HG03196 (cell line): ENCODE measurements around the gene KRT15.

Experiments used
- ATAC-seq: cut with Tn5 transposase; IDR thresholded peaks from one replicate; pipeline ENCODE4 v1.9.1; 2021; ENCODE audit not compliant: unreplicated experiment

Gene KRT15

GRCh38 chr17:41484920-41485904 lies 33.5 kb downstream of the KRT15 start:
- ATAC-seq, result no peak

- no peak for ATAC-seq
Measured at GRCh38 chr17:41483991-41484826, 34.5 kb downstream of the KRT15 start.

DNA sequence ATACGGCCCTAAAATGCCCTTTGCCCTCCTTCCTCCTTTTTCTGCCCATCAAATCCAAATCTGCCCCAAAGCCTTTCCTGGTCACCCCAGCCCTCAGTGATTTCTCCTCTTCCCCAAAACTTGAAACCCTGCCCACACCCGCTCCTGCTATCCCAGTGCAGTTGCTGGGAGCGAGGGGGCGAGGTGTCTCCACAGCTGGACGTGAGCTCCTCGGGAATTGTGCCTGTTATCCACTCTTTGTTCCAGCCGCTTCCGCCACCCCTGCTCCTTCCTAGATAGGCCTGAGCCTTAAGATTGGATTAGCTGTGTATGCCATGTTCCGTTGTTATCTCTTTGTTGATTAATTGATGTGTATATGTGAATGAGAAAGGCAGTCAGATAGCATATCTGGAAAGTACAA lies 35.2 kb downstream of the KRT15 start:
- no peak for ATAC-seq

DNA sequence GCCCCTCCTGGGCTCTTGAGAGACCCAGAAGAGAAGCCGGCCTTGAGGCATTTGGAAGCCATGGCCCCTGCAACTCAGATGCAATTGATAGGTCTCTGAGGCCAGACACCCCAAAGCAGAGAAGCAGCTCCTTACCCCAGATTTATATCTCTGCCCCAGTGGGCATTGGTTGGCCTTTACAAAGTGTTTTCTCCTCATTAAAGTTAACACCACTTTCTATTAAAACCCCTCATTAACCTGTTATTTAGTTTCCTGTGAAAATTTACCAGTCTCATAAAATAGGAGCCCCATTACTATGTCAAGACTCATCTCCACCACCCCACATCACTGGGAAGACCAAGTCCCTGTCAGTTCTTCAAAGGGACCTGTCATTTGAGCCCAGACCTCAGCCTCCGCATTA lies 37.7 kb downstream of the KRT15 start, which contains the start of gene KRT35:
TSS of gene KRT35 (minus strand) at position 116 of the 400 bp plus-strand sequence. CDS start at position 62, 54 bp downstream.
- no peak for ATAC-seq

- no peak for ATAC-seq
Measured at GRCh38 chr17:41480581-41480980, 38.1 kb downstream of the KRT15 start.

- no peak for ATAC-seq
Measured at GRCh38 chr17:41480136-41480535, 38.6 kb downstream of the KRT15 start.

- no peak for ATAC-seq
Measured at GRCh38 chr17:41478237-41478636, 40.5 kb downstream of the KRT15 start.

GRCh38 chr17:41476866-41477815 lies 41.5 kb downstream of the KRT15 start:
- no peak for ATAC-seq

GRCh38 chr17:41475421-41475820 lies 43.3 kb downstream of the KRT15 start:
- no peak for ATAC-seq

GRCh38 chr17:41474863-41475262 lies 43.8 kb downstream of the KRT15 start:
- ATAC-seq, result no peak

GRCh38 chr17:41468346-41468745 lies 50.3 kb downstream of the KRT15 start:
- ATAC-seq, result no peak

GRCh38 chr17:41467561-41467960 lies 51.1 kb downstream of the KRT15 start:
- no peak for ATAC-seq

DNA sequence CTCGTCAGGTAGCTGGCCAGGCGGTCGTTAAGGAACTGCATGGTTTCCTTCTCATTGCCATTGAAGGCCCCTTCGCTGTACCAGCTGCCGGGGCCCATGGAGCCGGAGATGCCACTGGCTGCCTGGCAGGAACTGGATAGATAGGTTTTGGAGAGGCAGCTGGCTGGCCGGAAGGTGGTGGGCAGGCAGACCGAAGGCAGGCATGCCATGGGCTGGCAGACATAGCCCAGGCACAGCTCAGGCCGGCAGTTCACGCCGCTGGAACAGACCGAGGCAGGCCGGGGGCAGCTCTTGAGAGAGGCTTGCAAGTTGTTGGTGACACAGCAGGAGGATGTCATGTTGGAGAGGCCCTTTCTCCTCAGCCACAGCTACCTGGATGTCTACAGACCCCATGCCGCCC lies 51.7 kb downstream of the KRT15 start, which contains the start of gene KRT32:
TSS of gene KRT32 (minus strand) at position 399 of the 400 bp plus-strand sequence. CDS start at position 338, 61 bp downstream.
- ATAC-seq, result no peak

DNA sequence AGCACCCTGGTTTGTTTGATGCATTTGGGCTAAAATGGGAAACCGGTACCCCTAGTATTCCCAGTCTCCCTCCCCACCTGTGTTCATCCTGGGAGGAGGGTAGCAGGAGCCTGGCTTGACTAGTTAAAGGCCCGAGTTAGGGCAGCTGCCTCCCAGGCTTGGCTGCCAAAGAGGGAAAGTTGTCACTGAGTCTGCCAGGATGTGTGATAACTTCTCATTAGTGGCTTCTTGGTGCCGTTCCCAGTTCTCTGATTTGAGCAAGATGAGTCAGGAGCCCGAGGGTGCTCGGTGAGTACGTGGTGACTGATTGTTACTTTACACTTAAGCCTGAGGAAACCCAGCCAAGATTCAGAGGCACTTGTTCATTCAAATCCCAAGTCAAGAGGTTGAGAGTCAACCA lies 54.0 kb downstream of the KRT15 start:
- no peak for ATAC-seq

GRCh38 chr17:41464173-41464572 lies 54.5 kb downstream of the KRT15 start:
- ATAC-seq, result no peak

GRCh38 chr17:41463746-41464145 lies 54.9 kb downstream of the KRT15 start:
- ATAC-seq, result no peak
